Measurements from ENCODE around the gene PREX1. TPM values are rescaled to one million over a fixed set of nuclear protein-coding genes. Genes with fewer than 3 reads are reported as not detected.
A peak's percentile ranks its signal among the peaks of the same experiment; 100 is the strongest.

The PREX1 gene
- total and polyA plus RNA-seq, 7 experiments from 2014 or later: 2.9 to 143 (median 48.6) TPM

- Mint-ChIP-seq H3K27ac (peak overlapping the region in 4 of 9 donors; percentile 52 to 61 (median 56)), H3K36me3 (peaks cover 0 to 36% (median 8%) of the 10 kb centered on the region in 5 donors), H3K4me3 (peak overlapping the region in 4 of 10 donors; percentile 15 to 43 (median 36)), H3K9me3 (peaks cover 0 to 15% (median 6%) of the 10 kb centered on the region in 11 donors), H3K27me3 (no peaks in the 10 kb centered on the region), H3K4me1 (peaks cover 20 to 72% (median 38%) of the 10 kb centered on the region in 7 donors)
- ATAC-seq (peak; percentile 23), DNase-seq (no peak)
- H3K9me3 ChIP-seq (ENCODE audit: control insufficient read depth in 2 of 3, low read length in 3 of 3): no peaks in the 10 kb centered on the region
- H3K36me3 ChIP-seq (ENCODE audit: control insufficient read depth in 2 of 3, insufficient read depth in 3 of 3, low read length in 3 of 3): no peaks in the 10 kb centered on the region
- H3K27me3 ChIP-seq (ENCODE audit: control insufficient read depth in 2 of 2, insufficient read depth in 2 of 2, low read length in 2 of 2): no peaks in the 10 kb centered on the region
- POLR2A ChIA-PET: interaction anchor here (0.6 kb wide), 1 partner anchor 53 kb away, joined by 4 read pairs; no protein-coding TSS in a partner anchor
- H3K4me3 ChIP-seq (ENCODE audit: low read length): no peak overlapping the region
- H3K4me1 ChIP-seq (ENCODE audit: control insufficient read depth in 2 of 2, insufficient read depth in 2 of 2, low read length in 2 of 2): peaks cover 31 to 56% of the 10 kb centered on the region in 2 donors
- no peak overlapping the region for H3K27ac ChIP-seq (ENCODE audit: low read depth, low read length)
- CTCF ChIA-PET: no interaction called here
- intact Hi-C loops (cut with micrococcal nuclease): no loop called here
These were observed 53.9 kb downstream of the PREX1 start for GRCh38 chr20:48773837-48774418.

GRCh38 chr20:48772183-48772976, 55.4 kb downstream of the PREX1 start:
- DNase-seq (no peak), ATAC-seq (peak; percentile 17)
- Mint-ChIP-seq H3K36me3 (peaks cover 0 to 35% (median 8%) of the 10 kb centered on the region in 5 donors), H3K27me3 (no peaks in the 10 kb centered on the region), H3K9me3 (peaks cover 0 to 15% (median 3%) of the 10 kb centered on the region in 11 donors), H3K4me3 (peak overlapping the region in 2 of 10 donors; percentile 33 to 52), H3K27ac (peak overlapping the region in 7 of 9 donors; percentile 52 to 79 (median 65)), H3K4me1 (peaks cover 28 to 80% (median 52%) of the 10 kb centered on the region in 7 donors)
- Histone ChIP-seq H3K27ac (ENCODE audit: low read depth, low read length) (no peak overlapping the region), H3K27me3 (ENCODE audit: control insufficient read depth in 2 of 2, insufficient read depth in 2 of 2, low read length in 2 of 2) (no peaks in the 10 kb centered on the region), H3K4me3 (ENCODE audit: low read length) (no peak overlapping the region), H3K36me3 (ENCODE audit: control insufficient read depth in 2 of 3, insufficient read depth in 3 of 3, low read length in 3 of 3) (no peaks in the 10 kb centered on the region), H3K4me1 (ENCODE audit: control insufficient read depth in 2 of 2, insufficient read depth in 2 of 2, low read length in 2 of 2) (peaks cover 33 to 72% of the 10 kb centered on the region in 2 donors), H3K9me3 (ENCODE audit: control insufficient read depth in 2 of 3, low read length in 3 of 3) (no peaks in the 10 kb centered on the region)
- POLR2A ChIA-PET: no interaction called here
- intact Hi-C loops (cut with micrococcal nuclease): no loop called here
- CTCF ChIA-PET: no interaction called here

DNA sequence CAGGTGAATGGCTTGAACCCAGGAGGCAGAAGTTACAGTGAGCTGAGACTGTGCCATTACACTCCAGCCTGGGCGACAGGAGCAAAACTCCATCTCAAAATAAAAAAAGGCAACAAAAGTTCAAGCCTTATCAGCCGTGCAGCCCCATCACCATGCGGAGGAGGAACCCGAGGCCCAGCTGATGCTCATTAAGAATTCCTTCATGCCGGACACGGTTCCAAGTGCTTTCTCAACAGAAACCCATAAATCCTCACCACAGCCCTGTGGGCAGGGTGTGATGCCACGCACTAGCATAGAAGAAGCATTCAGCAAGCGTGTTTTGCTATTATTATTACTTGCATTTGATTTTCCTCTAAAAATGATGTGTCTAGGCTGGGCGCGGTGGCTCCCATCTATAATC, 56.3 kb downstream of the PREX1 start:
- peaks cover 0 to 15% (median 3%) of the 10 kb centered on the region in 11 donors for H3K9me3 Mint-ChIP-seq
- intact Hi-C loops (cut with micrococcal nuclease): no loop called here
- Histone ChIP-seq H3K4me1 (ENCODE audit: control insufficient read depth in 2 of 2, insufficient read depth in 2 of 2, low read length in 2 of 2) (peaks cover 33 to 77% of the 10 kb centered on the region in 2 donors), H3K27ac (ENCODE audit: low read depth, low read length) (no peak overlapping the region), H3K36me3 (ENCODE audit: control insufficient read depth in 2 of 3, insufficient read depth in 3 of 3, low read length in 3 of 3) (no peaks in the 10 kb centered on the region), H3K27me3 (ENCODE audit: control insufficient read depth in 2 of 2, insufficient read depth in 2 of 2, low read length in 2 of 2) (no peaks in the 10 kb centered on the region), H3K9me3 (ENCODE audit: control insufficient read depth in 2 of 3, low read length in 3 of 3) (no peaks in the 10 kb centered on the region), H3K4me3 (ENCODE audit: low read length) (no peak overlapping the region)
- no peaks in the 10 kb centered on the region for H3K27me3 Mint-ChIP-seq
- H3K27ac Mint-ChIP-seq: peak overlapping the region in 2 of 9 donors; percentile 1 to 18
- POLR2A ChIA-PET: interaction anchor here (0.6 kb wide), 1 partner anchor 9 kb away, joined by 3 read pairs; no protein-coding TSS in a partner anchor
- CTCF ChIA-PET: interaction anchor here (0.6 kb wide), 1 partner anchor 134 kb away, joined by 3 read pairs; no protein-coding TSS in a partner anchor
- H3K36me3 Mint-ChIP-seq: peaks cover 0 to 28% (median 8%) of the 10 kb centered on the region in 5 donors
- H3K4me3 Mint-ChIP-seq: peak overlapping the region in 1 of 10 donors; percentile 18
- peaks cover 28 to 85% (median 52%) of the 10 kb centered on the region in 7 donors for H3K4me1 Mint-ChIP-seq
- ATAC-seq (no peak), DNase-seq (no peak)

DNA sequence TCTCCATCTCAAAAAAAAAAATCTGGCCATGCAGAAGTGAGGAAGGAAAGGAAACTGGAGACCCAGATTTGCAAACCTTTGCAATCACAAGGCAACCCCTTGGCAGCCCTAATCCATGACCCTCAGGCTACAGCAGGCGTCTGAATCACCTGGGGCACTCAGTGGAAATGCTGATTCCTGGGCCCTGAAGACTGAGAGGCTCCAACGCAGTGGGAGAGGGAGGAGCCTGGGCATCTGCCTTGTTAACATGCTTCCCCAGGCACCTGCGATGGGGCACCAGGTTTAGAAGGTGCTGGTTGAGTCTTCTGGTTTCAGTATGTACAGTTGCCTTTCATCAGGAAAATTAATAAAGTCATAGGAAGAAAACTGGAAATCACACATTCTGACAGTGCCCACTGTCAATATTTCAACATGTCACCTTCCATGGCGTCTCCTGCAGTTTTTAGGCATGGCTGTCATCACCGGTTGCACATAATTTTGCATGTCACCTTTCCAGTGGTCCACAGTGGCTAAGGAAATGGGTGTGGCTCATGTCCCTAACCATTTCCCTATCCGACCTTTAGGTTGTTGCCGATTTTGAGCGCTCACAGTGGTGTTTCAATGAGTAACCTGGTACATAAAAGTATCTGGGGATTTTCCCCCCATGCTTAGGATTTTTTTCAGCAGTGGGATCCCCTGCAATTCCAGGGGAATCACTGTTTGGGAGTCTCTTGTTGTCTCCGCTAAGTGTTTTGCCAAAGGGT, 56.9 kb downstream of the PREX1 start:
- Histone ChIP-seq H3K4me3 (ENCODE audit: low read length) (no peak overlapping the region), H3K27ac (ENCODE audit: low read depth, low read length) (no peak overlapping the region), H3K9me3 (ENCODE audit: control insufficient read depth in 2 of 3, low read length in 3 of 3) (no peaks in the 10 kb centered on the region), H3K4me1 (ENCODE audit: control insufficient read depth in 2 of 2, insufficient read depth in 2 of 2, low read length in 2 of 2) (peaks cover 33 to 77% of the 10 kb centered on the region in 2 donors), H3K36me3 (ENCODE audit: control insufficient read depth in 2 of 3, insufficient read depth in 3 of 3, low read length in 3 of 3) (no peaks in the 10 kb centered on the region), H3K27me3 (ENCODE audit: control insufficient read depth in 2 of 2, insufficient read depth in 2 of 2, low read length in 2 of 2) (no peaks in the 10 kb centered on the region)
- Mint-ChIP-seq H3K36me3 (peaks cover 0 to 30% (median 8%) of the 10 kb centered on the region in 5 donors), H3K4me1 (peaks cover 28 to 88% (median 52%) of the 10 kb centered on the region in 7 donors), H3K4me3 (no peak overlapping the region), H3K9me3 (peaks cover 0 to 15% (median 3%) of the 10 kb centered on the region in 11 donors), H3K27ac (peak overlapping the region in 3 of 9 donors; percentile 8 to 81 (median 68)), H3K27me3 (no peaks in the 10 kb centered on the region)
- ATAC-seq: no peak
- ChIA-PET CTCF (interaction anchor here (0.6 kb wide), 1 partner anchor 135 kb away, joined by 3 read pairs; no protein-coding TSS in a partner anchor), POLR2A (no interaction called here)
- intact Hi-C loops (cut with micrococcal nuclease): no loop called here
- DNase-seq: no peak

DNA sequence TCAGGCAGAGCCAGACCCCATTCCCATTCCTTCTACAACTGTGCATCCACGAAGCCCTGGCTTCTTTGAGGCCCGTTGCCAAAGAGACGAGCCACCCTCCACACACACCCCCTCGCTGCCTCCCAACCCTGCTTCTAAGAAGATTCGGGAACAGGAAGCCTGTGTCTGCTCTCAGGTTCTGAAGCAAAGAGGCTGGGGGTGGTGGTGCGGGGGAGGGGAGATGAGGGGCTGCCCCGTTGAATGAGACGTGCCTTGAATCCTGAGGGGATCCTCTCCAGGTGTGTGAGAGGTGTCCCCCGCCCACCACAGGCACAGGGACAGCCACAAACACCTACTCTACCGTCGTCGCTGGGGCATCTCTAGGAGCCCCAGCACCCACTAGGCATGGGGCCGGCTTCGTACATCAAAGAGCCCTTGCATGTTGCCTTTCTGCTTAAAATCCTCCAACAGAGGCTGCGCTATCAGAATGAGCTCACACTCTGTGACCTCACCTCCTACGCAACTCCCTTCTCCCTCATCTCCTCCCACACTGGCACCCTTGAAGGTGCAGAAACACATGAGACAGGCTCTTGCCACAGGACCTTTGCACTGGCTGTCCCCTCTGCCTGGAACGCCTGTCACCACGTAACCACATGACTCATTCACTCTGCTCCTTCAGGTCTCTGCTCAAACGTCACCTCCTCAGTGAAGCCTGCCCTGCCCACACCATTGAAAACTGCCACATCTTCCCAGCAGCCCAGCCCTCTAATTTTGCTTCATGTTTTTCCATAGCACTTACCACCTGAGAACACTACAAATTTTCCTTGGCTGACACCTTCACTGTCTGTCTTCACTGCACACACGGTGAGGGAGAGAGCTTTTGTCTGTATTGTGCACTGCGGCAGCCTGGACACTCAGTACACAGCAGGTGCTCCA, 58.5 kb downstream of the PREX1 start:
- Histone ChIP-seq H3K27ac (ENCODE audit: low read depth, low read length) (peak overlapping the region; percentile 60), H3K36me3 (ENCODE audit: control insufficient read depth in 2 of 3, insufficient read depth in 3 of 3, low read length in 3 of 3) (no peaks in the 10 kb centered on the region), H3K9me3 (ENCODE audit: control insufficient read depth in 2 of 3, low read length in 3 of 3) (no peaks in the 10 kb centered on the region), H3K4me1 (ENCODE audit: control insufficient read depth in 2 of 2, insufficient read depth in 2 of 2, low read length in 2 of 2) (peaks cover 26 to 68% of the 10 kb centered on the region in 2 donors), H3K27me3 (ENCODE audit: control insufficient read depth in 2 of 2, insufficient read depth in 2 of 2, low read length in 2 of 2) (no peaks in the 10 kb centered on the region), H3K4me3 (ENCODE audit: low read length) (peak overlapping the region; percentile 3)
- ATAC-seq (peak; percentile 88), DNase-seq (peak; percentile 26 to 90 (median 59))
- peaks cover 32 to 85% (median 52%) of the 10 kb centered on the region in 7 donors for H3K4me1 Mint-ChIP-seq
- peaks cover 0 to 8% (median 0%) of the 10 kb centered on the region in 11 donors for H3K9me3 Mint-ChIP-seq
- H3K27me3 Mint-ChIP-seq: no peaks in the 10 kb centered on the region
- peak overlapping the region; percentile 37 to 78 (median 70) for H3K4me3 Mint-ChIP-seq
- intact Hi-C loops (cut with micrococcal nuclease): loop anchor here (1.0 to 10.0 kb wide), 4 partner anchors 9 to 505 kb away; partner anchors contain the start of genes ARFGEF2 (in 1 of the 2) and ZNFX1 (in 1 of the 2)
- H3K27ac Mint-ChIP-seq: peak overlapping the region; percentile 43 to 95 (median 89)
- H3K36me3 Mint-ChIP-seq: peaks cover 0 to 25% (median 0%) of the 10 kb centered on the region in 5 donors
- ChIA-PET POLR2A (no interaction called here), CTCF (no interaction called here)
